Activated CD8-positive, alpha-beta T cell treated with anti-CD3 and anti-CD28 coated beads for 36 hours (primary cell): ENCODE results near the gene WDR70. TPM values are rescaled to one million over a fixed set of nuclear protein-coding genes. Genes with fewer than 3 reads are reported as not detected.

ENCODE experiments used
- ATAC-seq: fragments of 200-7000 bp; cut with Tn5 transposase; one replicate; pipeline ENCODE4 v1.10.0; 2021; ENCODE audit warnings: mild to moderate bottlenecking, moderate library complexity
- CTCF ChIA-PET: fragments of 350-600 bp; sonication (Branson Sonifier 250); formaldehyde crosslinking; loops from one replicate; lab custom pipeline; 2021; ENCODE audit warnings: antibody characterized with exemption; lab: Charles Lee
- POLR2A ChIA-PET: fragments of 350-600 bp; sonication (Branson Sonifier 250); formaldehyde crosslinking; loops from one replicate; lab custom pipeline; 2021; ENCODE audit warnings: antibody characterized with exemption; lab: Charles Lee
- DNase-seq: peaks from one replicate; pipeline ENCODE4 v3.0.0-alpha.2; 2020
- H3K27ac Mint-ChIP-seq: one replicate; pipeline ENCODE4 v1.8.0; 2021; ENCODE audit warnings: mild to moderate bottlenecking, mixed read lengths
- H3K27me3 Mint-ChIP-seq: one replicate; pipeline ENCODE4 v1.8.0; 2021; ENCODE audit warnings: mixed read lengths
- H3K36me3 Mint-ChIP-seq: one replicate; pipeline ENCODE4 v1.8.0; 2021; ENCODE audit warnings: low read depth, mixed read lengths
- H3K4me1 Mint-ChIP-seq: one replicate; pipeline ENCODE4 v1.8.0; 2021; ENCODE audit warnings: low read depth, mixed read lengths
- H3K4me3 Mint-ChIP-seq: one replicate; pipeline ENCODE4 v1.8.0; 2021; ENCODE audit warnings: mild to moderate bottlenecking, moderate library complexity, mixed read lengths
- H3K9me3 Mint-ChIP-seq: one replicate; pipeline ENCODE4 v1.8.0; 2021; ENCODE audit warnings: mixed read lengths
- CTCF ChIP-seq: fragments of 200-600 bp; IDR thresholded peaks from one replicate; pipeline ENCODE4 v1.8.0; 2022; ENCODE audit warnings: antibody characterized with exemption, mild to moderate bottlenecking
- intact Hi-C: fragments of 100-400 bp; cut with micrococcal nuclease; formaldehyde crosslinking; loops from one replicate; pipeline ENCODE4 v1.10.0; 2022
- total RNA-seq, 2 experiments: library from RNA; stranded (reverse); gene quantifications; one replicate each; pipeline ENCODE4 v1.2.3, GENCODE V29; 2021

WDR70 gene
- total RNA-seq, 2 experiments from 2014 or later = 30.8 to 32.7 TPM

GRCh38 chr5:37727238-37727637 lies 348.1 kb downstream of the WDR70 start:
- POLR2A ChIA-PET = no interaction called here
- Mint-ChIP-seq H3K27me3 (no peaks in the 10 kb centered on the region), H3K27ac (no peak overlapping the region), H3K4me1 (peaks cover 12% of the 10 kb centered on the region), H3K9me3 (no peaks in the 10 kb centered on the region), H3K4me3 (no peak overlapping the region), H3K36me3 (peaks cover 28% of the 10 kb centered on the region)
- no peak for TF ChIP-seq CTCF
- CTCF ChIA-PET = no interaction called here
- intact Hi-C loops = no loop called here
- ATAC-seq (no peak), DNase-seq (no peak)

GRCh38 chr5:37730896-37731455 lies 351.9 kb downstream of the WDR70 start:
- DNase-seq (no peak), ATAC-seq (no peak)
- Mint-ChIP-seq H3K4me3 (no peak overlapping the region), H3K4me1 (no peaks in the 10 kb centered on the region), H3K9me3 (no peaks in the 10 kb centered on the region), H3K27me3 (no peaks in the 10 kb centered on the region), H3K36me3 (peaks cover 17% of the 10 kb centered on the region), H3K27ac (no peak overlapping the region)
- ChIA-PET POLR2A (no interaction called here), CTCF (no interaction called here)
- intact Hi-C loops = no loop called here
- TF ChIP-seq CTCF = no peak

- no peak for TF ChIP-seq CTCF
- Mint-ChIP-seq H3K36me3 (peaks cover 19% of the 10 kb centered on the region), H3K4me1 (peaks cover 15% of the 10 kb centered on the region), H3K4me3 (no peak overlapping the region), H3K27ac (no peak overlapping the region), H3K27me3 (no peaks in the 10 kb centered on the region), H3K9me3 (no peaks in the 10 kb centered on the region)
- intact Hi-C loops = no loop called here
- ATAC-seq (no peak), DNase-seq (no peak)
- CTCF ChIA-PET = interaction anchor here (2.1 kb wide), 1 partner anchor 11 kb away, joined by 7 read pairs; no protein-coding TSS in a partner anchor
- POLR2A ChIA-PET = no interaction called here
Measured at GRCh38 chr5:37734114-37734513, 355.0 kb downstream of the WDR70 start.

- peaks cover 26% of the 10 kb centered on the region for H3K36me3 Mint-ChIP-seq
- H3K4me1 Mint-ChIP-seq = peaks cover 17% of the 10 kb centered on the region
- TF ChIP-seq CTCF = no peak
- no peak for ATAC-seq
- intact Hi-C loops = no loop called here
- CTCF ChIA-PET = interaction anchor here (1.6 to 2.1 kb wide), 2 partner anchors 12 to 323 kb away, joined by 4 to 7 read pairs; no protein-coding TSS in a partner anchor
- POLR2A ChIA-PET = interaction anchor here (0.6 to 2.9 kb wide), 2 partner anchors 10 to 13 kb away, joined by 4 to 10 read pairs; no protein-coding TSS in a partner anchor
- no peak overlapping the region for H3K27ac Mint-ChIP-seq
- DNase-seq = no peak
- no peaks in the 10 kb centered on the region for H3K9me3 Mint-ChIP-seq
- no peak overlapping the region for H3K4me3 Mint-ChIP-seq
- no peaks in the 10 kb centered on the region for H3K27me3 Mint-ChIP-seq
Measured at GRCh38 chr5:37735649-37736347, 356.7 kb downstream of the WDR70 start.

- Mint-ChIP-seq H3K27ac (no peak overlapping the region), H3K4me3 (no peak overlapping the region), H3K9me3 (no peaks in the 10 kb centered on the region), H3K36me3 (peaks cover 29% of the 10 kb centered on the region), H3K27me3 (no peaks in the 10 kb centered on the region), H3K4me1 (peaks cover 17% of the 10 kb centered on the region)
- DNase-seq (no peak), ATAC-seq (no peak)
- no peak for TF ChIP-seq CTCF
- CTCF ChIA-PET = interaction anchor here (1.6 to 2.1 kb wide), 2 partner anchors 13 to 323 kb away, joined by 4 to 7 read pairs; no protein-coding TSS in a partner anchor
- POLR2A ChIA-PET = interaction anchor here (2.9 kb wide), 1 partner anchor 14 kb away, joined by 10 read pairs; no protein-coding TSS in a partner anchor
- intact Hi-C loops = no loop called here
Measured at GRCh38 chr5:37736397-37736796, 357.3 kb downstream of the WDR70 start.
